ENCODE data around the gene CLPX. TPM values are rescaled to one million over a fixed set of nuclear protein-coding genes. Genes with fewer than 3 reads are reported as not detected.
"Not testable (repeated sequence)": the region's sequence is repeated elsewhere in the genome, so short reads cannot be mapped to it uniquely, and the experiment has no call there.

The CLPX gene
- total and polyA plus RNA-seq, 7 experiments from 2014 or later: 33.4 to 56.3 (median 37.0) TPM

DNA sequence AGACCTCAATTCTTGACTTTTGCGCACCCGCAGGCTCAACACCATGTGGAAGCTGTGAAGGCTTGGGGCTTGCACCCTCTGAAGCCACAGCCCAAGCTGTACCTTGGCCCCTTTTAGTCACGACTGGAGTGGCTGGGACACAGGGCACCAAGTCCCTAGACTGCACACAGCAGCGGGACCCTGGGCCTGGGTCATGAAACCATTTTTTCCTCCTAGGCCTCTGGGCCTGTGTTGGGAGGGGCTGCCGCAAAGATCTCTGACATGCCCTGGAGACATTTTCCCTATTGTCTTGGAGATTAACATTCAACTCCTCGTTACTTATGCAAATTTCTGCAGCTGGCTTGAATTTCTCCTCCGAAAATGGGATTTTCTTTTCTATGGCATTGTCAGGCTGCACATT lies 48.1 kb downstream of the CLPX start:
- H3K36me3 Mint-ChIP-seq; H3K27me3 ChIP-seq (ENCODE audit: control insufficient read depth in 2 of 2, insufficient read depth in 2 of 2, low read length in 2 of 2); H3K9me3 ChIP-seq (ENCODE audit: control insufficient read depth in 2 of 3, low read length in 3 of 3); H3K27ac ChIP-seq (ENCODE audit: low read depth, low read length); H3K4me3 Mint-ChIP-seq; POLR2A ChIA-PET; H3K36me3 ChIP-seq (ENCODE audit: control insufficient read depth in 2 of 3, insufficient read depth in 3 of 3, low read length in 3 of 3); DNase-seq; CTCF ChIA-PET; H3K27ac Mint-ChIP-seq; H3K27me3 Mint-ChIP-seq; H3K4me3 ChIP-seq (ENCODE audit: low read length); ATAC-seq: not testable (repeated sequence)
- H3K4me1 Mint-ChIP-seq: peaks cover 6 to 19% (median 13%) of the 10 kb centered on the region in 7 donors
- intact Hi-C loops (cut with micrococcal nuclease): loop anchor here (10.0 kb wide), 3 partner anchors 752 to 1042 kb away; partner anchors contain the start of genes CIAO2A (in 1 of the 2), PCLAF (in 1 of the 2), PPIB (in 1 of the 2) and SNX1 (in 1 of the 2)
- H3K9me3 Mint-ChIP-seq: peaks cover 0 to 10% (median 5%) of the 10 kb centered on the region in 11 donors
- peaks cover 6 to 13% of the 10 kb centered on the region in 2 donors for H3K4me1 ChIP-seq (ENCODE audit: control insufficient read depth in 2 of 2, insufficient read depth in 2 of 2, low read length in 2 of 2)

DNA sequence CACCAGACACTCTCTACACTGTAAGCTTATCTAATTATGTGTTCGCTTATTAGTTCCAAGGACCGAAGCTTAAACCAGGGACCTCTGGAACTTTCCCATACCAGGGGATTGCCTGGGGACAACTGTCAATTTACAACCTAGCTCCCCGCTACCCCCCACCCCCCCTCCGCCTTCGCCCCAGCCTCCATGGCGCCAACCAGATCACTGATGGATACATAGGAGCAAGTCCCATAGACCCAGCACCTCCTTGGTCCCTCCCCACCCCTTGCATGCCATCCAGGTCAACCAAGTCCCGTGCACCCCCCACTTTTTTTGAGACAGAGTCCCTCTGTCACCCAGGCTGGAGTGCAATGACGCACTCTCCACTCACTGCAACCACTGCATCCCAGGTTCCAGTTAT lies 50.6 kb downstream of the CLPX start:
- Mint-ChIP-seq H3K27ac (peak overlapping the region in 6 of 9 donors; percentile 65 to 98 (median 96)), H3K27me3 (peaks cover 0 to 2% (median 0%) of the 10 kb centered on the region in 5 donors), H3K9me3 (peaks cover 0 to 10% (median 5%) of the 10 kb centered on the region in 11 donors), H3K4me1 (peaks cover 18 to 37% (median 29%) of the 10 kb centered on the region in 7 donors), H3K4me3 (peak overlapping the region; percentile 88 to 100 (median 92)), H3K36me3 (peaks cover 7 to 16% (median 8%) of the 10 kb centered on the region in 5 donors)
- no peak for ATAC-seq
- Histone ChIP-seq H3K36me3 (ENCODE audit: control insufficient read depth in 2 of 3, insufficient read depth in 3 of 3, low read length in 3 of 3) (peaks cover 0 to 7% (median 0%) of the 10 kb centered on the region in 3 experiments), H3K27me3 (ENCODE audit: control insufficient read depth in 2 of 2, insufficient read depth in 2 of 2, low read length in 2 of 2) (no peaks in the 10 kb centered on the region), H3K9me3 (ENCODE audit: control insufficient read depth in 2 of 3, low read length in 3 of 3) (peaks cover 0 to 4% (median 0%) of the 10 kb centered on the region in 3 experiments), H3K27ac (ENCODE audit: low read depth, low read length) (no peak overlapping the region), H3K4me3 (ENCODE audit: low read length) (no peak overlapping the region), H3K4me1 (ENCODE audit: control insufficient read depth in 2 of 2, insufficient read depth in 2 of 2, low read length in 2 of 2) (peaks cover 6 to 14% of the 10 kb centered on the region in 2 donors)
- intact Hi-C loops (cut with micrococcal nuclease): loop anchor here (5.0 to 10.0 kb wide), 4 partner anchors 750 to 1363 kb away; partner anchors contain the start of genes CIAO2A (in 1 of the 2), PCLAF (in 1 of the 2), PPIB (in 1 of the 2) and SNAPC5 (in 1 of the 2)
- ChIA-PET POLR2A (interaction anchor here (0.6 to 1.3 kb wide), 6 partner anchors 36 to 753 kb away, joined by 4 to 7 read pairs (median 6); partner anchors contain the start of genes CLPX and PARP16), CTCF (no interaction called here)
- no peak for DNase-seq

DNA sequence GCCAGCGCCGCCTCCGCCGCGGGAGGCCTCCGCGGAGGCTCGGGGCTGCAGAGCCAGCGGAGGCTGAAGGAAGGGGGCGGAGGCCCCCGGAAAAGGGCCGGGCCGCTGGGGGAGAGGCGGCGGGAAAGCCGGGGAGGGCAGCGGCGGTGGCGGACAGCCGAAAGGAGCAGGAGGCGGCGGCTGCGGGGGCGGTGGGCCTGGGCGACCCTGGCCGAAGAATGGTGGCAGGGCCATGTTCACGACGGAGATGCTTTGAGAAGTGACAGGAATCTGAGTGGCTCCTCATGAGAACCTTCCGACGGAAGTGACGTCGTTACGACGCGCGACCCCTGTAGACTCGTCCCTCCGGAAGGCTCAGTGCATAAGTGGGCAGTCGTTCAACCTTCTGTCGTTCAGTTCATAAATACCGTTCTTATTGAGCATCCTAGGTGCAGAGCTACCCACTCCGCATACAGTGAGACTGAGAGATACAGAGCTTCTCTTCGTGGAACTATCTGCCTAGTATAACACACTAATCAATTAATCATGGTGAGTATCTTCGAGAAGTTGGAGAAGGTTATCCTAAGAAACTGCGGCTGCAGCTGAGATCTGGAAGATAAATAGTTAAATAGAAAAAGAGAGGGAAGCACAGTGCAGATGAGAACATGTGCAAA lies 51.5 kb downstream of the CLPX start, which contains the start of gene PDCD7:
Gene PDCD7, minus strand, starts transcription at position 261 of the 653 bp plus-strand sequence. Its CDS starts 27 bp downstream, at position 234.
- Histone ChIP-seq H3K9me3 (ENCODE audit: control insufficient read depth in 2 of 3, low read length in 3 of 3) (peaks cover 0 to 4% (median 0%) of the 10 kb centered on the region in 3 experiments), H3K4me3 (ENCODE audit: low read length) (peak within 1 kb of the TSS; percentile 81), H3K4me1 (ENCODE audit: control insufficient read depth in 2 of 2, insufficient read depth in 2 of 2, low read length in 2 of 2) (peaks cover 6 to 14% of the 10 kb centered on the region in 2 donors), H3K27ac (ENCODE audit: low read depth, low read length) (peak within 1 kb of the TSS; percentile 94), H3K27me3 (ENCODE audit: control insufficient read depth in 2 of 2, insufficient read depth in 2 of 2, low read length in 2 of 2) (no peaks in the 10 kb centered on the region), H3K36me3 (ENCODE audit: control insufficient read depth in 2 of 3, insufficient read depth in 3 of 3, low read length in 3 of 3) (peaks cover 0 to 16% (median 5%) of the 10 kb centered on the region in 3 experiments)
- Mint-ChIP-seq H3K9me3 (peaks cover 0 to 10% (median 5%) of the 10 kb centered on the region in 11 donors), H3K36me3 (peaks cover 8 to 16% (median 13%) of the 10 kb centered on the region in 5 donors), H3K27ac (peak within 1 kb of the TSS; percentile 90 to 98 (median 96)), H3K4me3 (peak within 1 kb of the TSS; percentile 88 to 100 (median 92)), H3K4me1 (peaks cover 20 to 43% (median 35%) of the 10 kb centered on the region in 7 donors), H3K27me3 (peaks cover 0 to 2% (median 0%) of the 10 kb centered on the region in 5 donors)
- intact Hi-C loops (cut with micrococcal nuclease): loop anchor here (1.0 to 10.0 kb wide), 9 partner anchors 52 to 1364 kb away; partner anchors contain the start of genes CLPX (in 2 of the 2), RNU5B-1 (in 2 of the 2), CIAO2A (in 1 of the 2) and PARP16 (in 1 of the 2)
- CTCF ChIA-PET: interaction anchor here (0.6 kb wide), 1 partner anchor 313 kb away, joined by 3 read pairs; no protein-coding TSS in a partner anchor
- peak; percentile 52 to 89 (median 81) for DNase-seq
- POLR2A ChIA-PET: interaction anchor here (0.6 to 1.3 kb wide), 9 partner anchors 12 to 1040 kb away, joined by 3 to 7 read pairs (median 4); partner anchors contain the start of genes CIAO2A, CLPX and PARP16
- peak; percentile 95 for ATAC-seq

DNA sequence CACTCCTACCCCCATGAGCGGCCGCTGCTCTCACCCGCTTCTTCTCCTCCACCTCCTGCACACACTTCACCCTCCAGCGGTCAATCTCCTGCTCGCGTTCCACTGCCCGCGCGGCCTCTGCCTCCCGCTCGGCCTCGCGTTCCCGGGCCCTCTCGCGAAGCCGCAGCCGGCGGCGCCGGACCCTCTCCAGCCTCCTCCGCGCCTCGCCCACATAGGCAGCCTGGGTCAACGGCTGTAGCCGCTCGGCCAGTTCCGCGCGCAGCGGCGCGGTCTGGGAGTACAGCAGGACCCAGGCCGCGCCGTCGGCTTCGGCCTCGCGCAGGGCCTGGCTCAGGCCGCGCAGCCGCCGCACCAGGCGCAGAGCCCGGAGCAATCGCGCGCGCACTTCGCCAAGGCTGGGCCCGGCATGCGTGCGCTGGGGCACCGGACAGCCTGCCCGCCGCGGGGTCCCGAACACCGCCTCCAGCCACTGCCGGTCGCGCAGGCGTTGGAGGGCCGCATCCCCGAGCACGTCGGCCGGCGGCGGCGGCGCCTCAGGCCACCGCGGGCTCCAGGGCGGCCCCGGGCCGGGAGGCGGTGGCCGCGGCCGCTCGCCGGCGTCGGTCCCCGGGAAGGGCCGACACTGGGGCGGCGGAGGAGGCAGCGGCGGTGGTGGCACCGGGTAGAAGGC lies 52.1 kb downstream of the CLPX start:
- peak overlapping the region; percentile 94 for H3K27ac ChIP-seq (ENCODE audit: low read depth, low read length)
- no peaks in the 10 kb centered on the region for H3K27me3 Mint-ChIP-seq
- H3K4me1 ChIP-seq (ENCODE audit: control insufficient read depth in 2 of 2, insufficient read depth in 2 of 2, low read length in 2 of 2): peaks cover 6 to 14% of the 10 kb centered on the region in 2 donors
- ChIA-PET POLR2A (interaction anchor here (0.6 to 1.5 kb wide), 6 partner anchors 12 to 165 kb away, joined by 3 to 7 read pairs (median 5); partner anchors contain the start of genes CLPX and PARP16), CTCF (no interaction called here)
- H3K36me3 ChIP-seq (ENCODE audit: control insufficient read depth in 2 of 3, insufficient read depth in 3 of 3, low read length in 3 of 3): peaks cover 0 to 23% (median 6%) of the 10 kb centered on the region in 3 experiments
- peaks cover 10 to 21% (median 16%) of the 10 kb centered on the region in 5 donors for H3K36me3 Mint-ChIP-seq
- no peaks in the 10 kb centered on the region for H3K27me3 ChIP-seq (ENCODE audit: control insufficient read depth in 2 of 2, insufficient read depth in 2 of 2, low read length in 2 of 2)
- H3K4me1 Mint-ChIP-seq: peaks cover 23 to 47% (median 37%) of the 10 kb centered on the region in 7 donors
- ATAC-seq (peak; percentile 55), DNase-seq (peak in 5 of 9 donors; percentile 2 to 28 (median 11))
- peaks cover 0 to 10% (median 5%) of the 10 kb centered on the region in 11 donors for H3K9me3 Mint-ChIP-seq
- peak overlapping the region; percentile 81 for H3K4me3 ChIP-seq (ENCODE audit: low read length)
- H3K27ac Mint-ChIP-seq: peak overlapping the region; percentile 59 to 96 (median 88)
- peaks cover 0 to 4% (median 0%) of the 10 kb centered on the region in 3 experiments for H3K9me3 ChIP-seq (ENCODE audit: control insufficient read depth in 2 of 3, low read length in 3 of 3)
- H3K4me3 Mint-ChIP-seq: peak overlapping the region; percentile 77 to 93 (median 87)
- intact Hi-C loops (cut with micrococcal nuclease): loop anchor here (1.0 to 10.0 kb wide), 9 partner anchors 52 to 1364 kb away; partner anchors contain the start of genes CLPX (in 2 of the 2), RNU5B-1 (in 2 of the 2), CIAO2A (in 1 of the 2) and PARP16 (in 1 of the 2)

DNA sequence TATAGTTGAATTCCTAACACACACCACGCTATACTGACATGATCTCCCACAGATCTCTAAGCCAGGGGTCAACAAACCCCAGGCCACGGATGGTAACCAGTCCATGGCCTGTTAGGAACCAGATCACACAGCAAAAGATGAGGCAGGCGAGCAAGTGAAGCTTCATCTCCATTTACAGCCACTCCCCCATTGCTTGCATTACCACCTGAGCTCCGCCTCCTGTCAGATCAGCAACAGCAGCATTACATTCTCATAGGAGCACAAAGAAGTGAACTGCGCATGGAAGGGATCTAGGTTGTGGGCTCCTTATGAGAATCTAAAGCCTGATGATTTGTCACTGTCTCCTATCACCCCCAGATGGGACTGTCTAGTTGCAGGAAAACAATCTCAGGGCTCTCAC lies 54.2 kb downstream of the CLPX start:
- Mint-ChIP-seq H3K36me3 (peaks cover 9 to 28% (median 20%) of the 10 kb centered on the region in 5 donors), H3K9me3 (peaks cover 0 to 2% (median 0%) of the 10 kb centered on the region in 11 donors), H3K27ac (peak overlapping the region in 7 of 9 donors; percentile 9 to 69 (median 38)), H3K4me3 (peak overlapping the region in 8 of 10 donors; percentile 15 to 56 (median 46)), H3K27me3 (no peaks in the 10 kb centered on the region), H3K4me1 (peaks cover 29 to 58% (median 40%) of the 10 kb centered on the region in 7 donors)
- Histone ChIP-seq H3K4me1 (ENCODE audit: control insufficient read depth in 2 of 2, insufficient read depth in 2 of 2, low read length in 2 of 2) (peaks cover 6 to 14% of the 10 kb centered on the region in 2 donors), H3K27me3 (ENCODE audit: control insufficient read depth in 2 of 2, insufficient read depth in 2 of 2, low read length in 2 of 2) (no peaks in the 10 kb centered on the region), H3K36me3 (ENCODE audit: control insufficient read depth in 2 of 3, insufficient read depth in 3 of 3, low read length in 3 of 3) (peaks cover 0 to 39% (median 13%) of the 10 kb centered on the region in 3 experiments), H3K4me3 (ENCODE audit: low read length) (no peak overlapping the region), H3K27ac (ENCODE audit: low read depth, low read length) (no peak overlapping the region), H3K9me3 (ENCODE audit: control insufficient read depth in 2 of 3, low read length in 3 of 3) (no peaks in the 10 kb centered on the region)
- intact Hi-C loops (cut with micrococcal nuclease): loop anchor here (5.0 to 10.0 kb wide), 4 partner anchors 746 to 1366 kb away; partner anchors contain the start of genes CIAO2A (in 1 of the 2), PCLAF (in 1 of the 2), PPIB (in 1 of the 2) and SNAPC5 (in 1 of the 2)
- ATAC-seq (no peak), DNase-seq (no peak)
- CTCF ChIA-PET: no interaction called here
- POLR2A ChIA-PET: interaction anchor here (0.7 kb wide), 1 partner anchor 148 kb away, joined by 3 read pairs; no protein-coding TSS in a partner anchor
